Glomerular visceral epithelial cell (primary cell): Measurements from ENCODE around the gene CARMIL1.

Experiments
- DNase-seq: peaks from one replicate; pipeline ENCODE4 v3.0.0-alpha.2; 2016; ENCODE audit errors: extremely low spot score

CARMIL1 gene

DNA sequence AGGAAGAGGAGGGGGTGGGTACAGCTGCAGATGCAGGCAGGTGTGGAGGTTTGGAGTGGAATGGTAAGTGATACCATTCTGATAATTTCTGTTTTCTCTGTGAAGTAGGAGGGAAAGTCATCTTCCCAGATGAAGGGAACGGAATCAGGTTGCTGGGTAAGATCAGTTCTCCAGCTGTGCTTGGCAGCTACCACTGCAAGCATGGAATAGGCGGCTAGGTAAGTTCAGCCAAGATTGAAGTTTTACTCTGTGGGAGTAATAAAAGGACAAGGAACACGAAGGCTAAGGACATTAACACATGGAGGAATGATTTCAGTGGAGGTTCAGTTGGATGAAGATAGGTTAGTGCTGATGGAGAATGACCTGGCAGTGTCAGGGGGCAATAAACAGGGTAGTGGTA lies 128.3 kb downstream of the CARMIL1 start:
- no peak for DNase-seq

DNA sequence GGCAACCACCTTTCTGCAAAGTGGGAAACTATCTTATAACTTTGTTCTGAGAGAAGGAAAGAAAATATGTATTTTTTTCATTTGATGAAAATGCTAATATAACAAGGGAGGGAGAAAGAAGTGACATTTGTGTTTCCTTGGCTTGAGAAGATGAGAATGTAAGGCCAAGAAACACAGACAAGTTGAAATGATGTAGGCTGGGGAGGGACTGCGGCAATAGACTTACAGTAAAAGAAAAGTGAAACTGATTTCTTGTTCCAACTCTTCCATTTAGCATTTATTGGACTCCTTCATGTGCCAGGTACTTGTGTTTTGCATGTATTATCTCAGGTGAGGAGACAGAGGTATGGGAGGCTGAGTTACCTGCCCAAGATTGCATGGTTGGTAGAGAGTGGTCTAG lies 130.9 kb downstream of the CARMIL1 start:
- DNase-seq = no peak

DNA sequence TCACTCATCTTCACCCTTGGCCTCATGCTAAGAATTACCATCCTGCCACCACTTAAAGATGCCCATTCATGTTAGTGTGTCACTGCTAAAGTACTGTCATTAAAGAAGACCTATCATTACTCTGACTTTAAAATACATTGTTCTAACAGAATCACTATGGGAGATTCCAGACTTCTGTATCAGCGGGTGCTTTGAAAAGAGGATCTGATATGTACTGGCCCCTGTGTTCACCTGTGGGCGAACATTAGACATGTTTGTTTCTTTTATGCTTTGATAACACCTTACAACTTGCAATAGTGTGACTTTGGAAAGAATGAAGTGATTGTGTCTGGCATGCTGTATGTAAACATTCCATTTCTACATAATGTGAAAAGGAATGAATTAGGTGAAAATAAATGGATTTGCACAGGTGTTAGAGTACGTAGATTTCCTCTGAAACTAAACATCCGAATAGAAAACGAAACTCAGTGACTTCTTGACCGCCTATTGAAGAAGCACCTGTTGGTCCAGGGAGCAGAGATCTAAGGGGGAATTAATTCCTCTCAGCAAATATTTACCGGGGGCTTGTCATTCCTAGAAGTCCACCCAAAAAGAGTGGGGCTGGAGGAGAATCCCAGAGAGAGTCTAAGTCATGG lies 132.3 kb downstream of the CARMIL1 start:
- DNase-seq = no peak

DNA sequence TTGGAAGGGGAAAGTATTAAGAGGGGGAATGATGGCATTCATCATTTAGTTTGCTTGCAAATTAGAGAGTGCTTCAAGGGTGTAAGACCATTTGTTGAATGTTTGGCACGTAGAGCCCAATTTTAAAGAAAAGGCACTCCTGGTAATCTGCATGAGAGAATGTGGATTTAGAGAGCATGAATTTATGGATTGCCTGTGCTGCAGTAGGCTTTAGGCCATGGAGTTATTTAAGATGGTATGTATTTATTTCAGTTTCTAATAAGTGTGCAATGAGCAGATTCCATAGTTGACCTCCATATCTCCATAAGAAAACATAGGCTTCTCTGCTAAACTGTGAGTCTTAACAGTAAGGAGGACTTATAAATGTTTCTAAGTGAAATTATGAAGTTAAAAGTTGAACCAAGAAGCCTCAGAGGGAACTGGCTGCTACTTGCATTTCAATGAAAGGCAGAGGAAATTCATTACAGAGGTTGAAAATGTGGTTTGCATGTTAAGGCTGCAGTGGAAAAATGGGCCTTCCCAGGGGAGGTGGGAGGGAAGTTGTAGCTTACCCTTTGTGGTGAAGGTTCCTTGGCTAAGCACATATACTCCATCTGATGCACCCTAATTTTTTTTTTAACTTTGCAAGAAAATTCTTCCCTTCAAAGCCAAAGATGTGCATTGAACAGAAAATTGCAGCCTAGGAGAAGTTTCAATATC lies 134.2 kb downstream of the CARMIL1 start:
- DNase-seq = no peak

DNA sequence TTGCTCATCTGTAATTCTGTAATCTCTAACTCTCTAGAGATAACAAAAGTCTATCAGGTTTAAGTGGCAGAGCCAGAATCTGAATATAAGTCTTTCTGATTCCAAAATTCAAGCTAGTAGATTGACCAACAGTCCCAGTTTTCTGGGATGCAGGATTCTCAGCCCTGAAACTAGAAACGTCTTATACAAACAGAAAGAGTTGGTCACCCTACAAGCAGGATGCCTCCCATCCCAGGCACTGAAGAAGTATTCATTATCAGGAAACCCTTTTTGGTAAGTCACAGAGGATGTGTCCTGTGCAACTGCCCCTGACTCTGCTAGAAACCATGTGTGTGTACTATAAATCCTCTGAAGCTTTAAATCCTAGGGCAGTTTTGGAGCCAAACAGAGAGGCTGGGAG lies 135.0 kb downstream of the CARMIL1 start:
- no peak for DNase-seq

DNA sequence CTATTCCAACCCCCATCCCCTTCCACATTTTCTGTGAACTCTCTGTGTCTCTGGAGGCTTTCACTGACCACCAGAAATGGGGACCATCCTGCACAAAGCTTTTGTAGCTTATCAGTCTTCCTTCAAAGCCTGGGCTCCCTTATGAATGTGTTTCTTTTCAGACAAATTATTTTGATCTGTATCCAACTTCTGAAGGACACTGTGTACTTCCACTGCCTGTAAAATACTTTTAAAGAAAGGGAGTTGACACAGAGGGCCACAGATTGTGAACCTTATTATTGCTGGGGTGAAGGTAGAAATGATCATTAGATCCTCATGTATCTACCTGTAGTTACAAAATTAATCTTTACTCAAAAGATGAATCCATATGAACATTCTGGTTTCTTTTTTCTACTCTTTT lies 135.6 kb downstream of the CARMIL1 start:
- DNase-seq = no peak

DNA sequence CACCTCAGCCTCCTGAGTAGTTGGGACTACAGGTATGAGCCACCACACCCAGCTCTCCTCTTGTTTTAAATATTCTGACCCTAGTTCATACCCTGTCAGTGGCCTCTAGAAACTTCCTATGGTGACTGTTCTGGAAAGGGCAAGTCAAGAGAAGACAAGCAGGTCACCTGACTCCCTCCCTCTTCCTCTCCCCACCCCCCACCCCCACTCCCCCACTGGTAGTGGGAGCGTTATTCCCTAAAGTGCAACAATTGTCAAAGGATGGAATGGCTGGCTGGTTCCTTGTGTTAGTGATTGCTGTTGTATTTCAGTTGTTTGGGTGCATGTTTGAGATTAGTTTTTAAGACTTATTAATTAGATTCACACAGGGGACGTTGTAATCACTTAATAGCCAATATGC lies 136.1 kb downstream of the CARMIL1 start:
- DNase-seq = no peak

DNA sequence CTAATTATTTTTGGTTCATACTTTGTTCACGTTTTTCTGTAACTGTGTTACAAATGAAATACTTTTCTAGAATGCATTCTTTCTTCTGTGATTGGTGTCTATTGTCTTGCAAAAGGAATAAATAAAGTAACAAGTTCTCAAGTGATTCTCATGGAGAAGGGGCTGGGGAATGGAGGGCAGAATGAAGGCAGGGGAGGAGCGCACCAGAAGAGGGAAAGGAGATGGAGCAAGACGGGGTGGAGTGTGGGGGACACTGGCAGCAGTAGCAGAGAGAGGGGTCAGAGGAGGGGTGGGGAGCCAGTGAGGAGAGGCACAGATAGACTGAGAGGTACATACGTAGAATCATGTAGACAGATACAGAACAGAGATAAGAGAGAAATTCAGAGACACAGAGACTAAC lies 136.5 kb downstream of the CARMIL1 start:
- no peak for DNase-seq

DNA sequence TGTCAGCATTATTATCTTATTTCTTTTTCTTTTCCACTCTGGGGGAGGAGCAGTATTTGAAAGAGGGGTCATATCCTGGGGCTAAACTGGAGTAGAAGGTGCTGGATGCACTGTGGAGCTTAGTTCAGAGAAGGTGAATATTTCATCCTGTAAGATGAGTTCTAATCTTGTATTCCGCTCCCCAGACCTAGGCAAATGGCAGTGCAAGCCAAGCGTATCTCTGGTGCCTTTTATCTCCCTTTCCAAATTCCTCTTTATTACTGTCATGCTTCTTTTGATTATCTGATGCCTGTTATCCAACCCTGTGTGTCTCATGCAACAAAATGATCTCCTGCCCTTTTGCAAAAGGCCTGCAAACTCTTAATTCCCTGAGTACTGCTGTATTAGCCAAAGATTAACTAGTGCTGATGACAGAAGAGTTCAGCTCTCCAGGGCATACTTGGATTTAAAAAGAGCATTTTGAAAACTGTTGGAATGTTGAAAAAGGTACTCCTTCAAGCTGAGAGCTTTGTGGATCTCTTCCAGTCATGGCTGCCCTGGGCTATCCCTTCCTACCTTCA lies 138.0 kb downstream of the CARMIL1 start:
- DNase-seq = peak; percentile 3

DNA sequence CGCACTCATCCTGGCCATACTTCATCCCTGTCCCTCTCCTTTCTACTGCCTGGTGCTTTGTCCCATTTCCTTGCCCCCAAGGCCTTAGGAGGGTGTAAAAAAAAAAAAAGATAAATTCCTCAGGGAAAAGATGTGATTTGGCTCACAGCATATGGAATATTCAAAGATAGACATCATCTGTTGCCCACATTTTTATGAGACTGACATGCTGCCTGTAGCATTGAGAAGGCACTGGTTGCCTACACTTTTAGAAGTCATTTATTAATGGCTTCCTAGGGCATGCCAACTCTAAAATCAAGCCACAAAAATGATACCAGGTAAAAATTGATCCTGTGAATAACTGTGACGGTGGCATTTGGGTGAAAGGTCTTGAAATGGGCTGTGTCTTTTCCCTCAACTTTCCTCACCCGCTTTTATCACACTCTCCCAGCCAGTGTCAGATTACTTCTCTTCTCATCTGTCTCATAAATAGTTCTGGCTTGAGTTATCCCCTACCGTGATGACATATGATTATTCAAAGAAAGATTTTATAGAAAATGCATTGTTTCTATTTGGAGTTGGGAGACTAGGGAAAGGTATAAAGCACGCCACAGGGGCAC lies 139.4 kb downstream of the CARMIL1 start:
- DNase-seq = no peak

DNA sequence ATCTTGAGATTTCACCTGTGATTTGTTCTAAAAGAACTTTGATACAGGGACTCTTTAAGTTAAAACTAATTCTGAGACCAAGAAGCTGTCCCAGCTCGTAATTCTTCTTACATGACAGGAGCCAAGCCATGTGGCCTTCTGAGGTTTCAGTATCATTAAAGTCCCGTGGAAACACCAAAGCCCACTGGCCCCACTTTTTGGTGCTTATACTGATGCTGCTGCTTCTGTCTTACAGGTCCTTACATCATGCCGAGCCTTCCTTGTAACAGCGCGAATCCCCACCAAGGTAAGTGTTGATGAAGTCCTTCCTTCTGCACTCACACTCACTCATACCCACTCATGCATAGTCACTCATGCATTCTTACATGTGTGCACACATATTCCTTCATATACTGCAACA lies 140.7 kb downstream of the CARMIL1 start:
- no peak for DNase-seq

DNA sequence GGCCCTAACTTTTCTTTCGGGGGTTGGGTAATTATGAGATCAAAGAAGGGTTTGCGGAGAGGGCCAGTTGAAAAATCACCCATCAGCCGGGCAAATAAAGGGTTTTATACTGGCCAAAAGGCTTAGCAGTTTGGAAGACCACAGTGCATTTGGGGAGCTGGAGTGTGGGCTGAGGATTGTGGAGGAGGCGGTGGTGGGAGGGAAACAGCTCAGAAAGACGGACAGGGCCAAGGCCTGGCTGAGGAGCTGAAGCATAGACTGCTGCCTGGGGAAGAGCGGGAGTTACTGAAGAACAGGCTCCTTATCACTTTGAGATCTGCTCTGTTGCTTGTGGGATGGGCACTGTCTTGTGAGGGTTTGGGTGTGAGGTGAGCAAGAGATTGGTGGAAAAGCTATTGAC lies 144.2 kb downstream of the CARMIL1 start:
- DNase-seq = no peak

DNA sequence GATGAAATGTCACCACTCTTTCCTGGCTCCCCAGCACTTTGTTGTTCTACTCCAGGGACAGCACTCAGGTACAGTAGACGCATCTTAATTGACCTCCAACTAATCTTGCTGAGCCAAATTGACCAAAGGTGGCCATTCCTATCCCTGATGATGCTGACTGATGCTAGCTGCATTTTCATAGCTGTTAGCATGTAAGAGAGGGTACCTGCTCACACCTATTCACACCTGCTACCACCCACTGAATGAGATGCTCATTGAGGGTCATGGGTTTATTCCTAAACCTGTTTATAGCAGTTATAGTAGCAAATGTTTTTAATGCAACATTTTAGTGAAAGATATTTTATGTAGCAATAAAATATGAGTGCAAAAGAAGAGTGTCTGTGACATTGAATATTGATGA lies 145.1 kb downstream of the CARMIL1 start:
- DNase-seq = no peak

DNA sequence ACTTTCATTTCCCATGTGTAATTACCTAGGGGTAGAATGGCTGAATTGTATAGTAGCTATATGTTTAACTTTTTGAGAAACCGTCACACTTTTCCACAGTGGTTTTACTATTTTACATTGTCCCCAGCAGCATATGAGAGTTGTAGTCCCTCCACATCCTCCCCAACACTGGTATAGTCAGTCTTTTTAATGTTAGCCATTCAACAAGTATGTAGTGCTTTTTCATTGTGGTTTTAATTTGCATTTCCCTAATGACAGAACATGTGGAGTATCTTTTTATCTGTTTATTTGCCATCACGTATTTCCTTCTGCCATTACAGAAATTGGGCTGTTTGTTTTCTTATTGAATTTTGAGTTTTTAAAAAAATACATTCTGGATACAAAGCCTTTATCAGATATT lies 148.4 kb downstream of the CARMIL1 start:
- DNase-seq = no peak

DNA sequence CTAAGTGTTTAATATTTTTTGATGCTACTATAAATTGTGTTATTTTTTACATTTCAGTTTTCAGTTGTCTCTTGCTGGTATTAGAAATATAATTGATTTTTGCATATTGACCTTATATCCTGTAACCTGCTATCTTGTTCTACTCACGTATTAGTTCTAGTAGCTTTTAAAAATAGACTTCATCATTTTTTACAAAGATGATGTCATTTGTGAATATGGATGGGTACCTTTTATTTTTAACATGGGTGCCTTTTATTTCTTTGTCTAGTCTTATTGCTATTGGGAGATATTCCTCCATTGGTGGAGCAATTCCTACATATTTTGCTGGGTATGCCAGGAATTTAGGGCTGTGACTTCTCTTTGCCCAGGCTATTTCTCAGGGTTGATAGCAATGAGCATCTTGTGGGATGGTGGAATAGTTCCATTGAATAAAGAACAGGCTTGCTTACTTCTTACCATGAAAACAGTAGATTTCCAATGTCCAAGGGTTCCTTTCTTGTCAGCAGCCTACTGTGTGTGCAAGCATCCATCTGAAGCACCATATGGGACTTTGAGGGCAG lies 149.7 kb downstream of the CARMIL1 start:
- no peak for DNase-seq

DNA sequence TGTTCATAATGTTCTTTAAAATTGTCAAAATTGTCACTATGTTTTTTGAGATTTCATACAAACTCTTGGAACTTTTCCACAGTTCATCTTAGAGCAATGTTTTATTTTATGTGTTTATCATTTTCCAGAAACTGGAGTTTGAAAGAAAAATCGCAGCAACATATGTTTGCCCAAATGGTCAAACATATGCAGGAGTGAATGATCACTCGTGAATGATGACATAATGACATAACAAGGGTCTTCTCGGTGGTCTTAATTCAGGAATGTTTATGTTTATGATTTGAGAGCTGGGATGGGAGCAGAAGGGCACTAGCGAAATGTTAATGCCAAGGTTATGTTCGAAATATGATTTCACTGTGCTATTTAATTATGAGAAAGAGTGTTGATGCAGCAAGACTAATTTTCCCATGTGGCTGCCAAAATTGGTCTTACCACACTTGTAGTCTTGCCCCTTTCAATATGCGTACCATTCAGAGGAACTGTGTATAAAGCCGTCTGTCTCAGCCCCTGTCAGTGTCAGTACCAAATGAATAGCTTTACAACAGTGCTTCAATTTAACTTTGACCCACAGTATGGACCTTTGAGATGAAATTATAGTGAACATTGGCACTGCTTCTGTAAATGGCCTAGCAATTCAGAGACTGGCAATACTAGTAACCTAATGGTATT lies 152.3 kb downstream of the CARMIL1 start:
- no peak for DNase-seq

DNA sequence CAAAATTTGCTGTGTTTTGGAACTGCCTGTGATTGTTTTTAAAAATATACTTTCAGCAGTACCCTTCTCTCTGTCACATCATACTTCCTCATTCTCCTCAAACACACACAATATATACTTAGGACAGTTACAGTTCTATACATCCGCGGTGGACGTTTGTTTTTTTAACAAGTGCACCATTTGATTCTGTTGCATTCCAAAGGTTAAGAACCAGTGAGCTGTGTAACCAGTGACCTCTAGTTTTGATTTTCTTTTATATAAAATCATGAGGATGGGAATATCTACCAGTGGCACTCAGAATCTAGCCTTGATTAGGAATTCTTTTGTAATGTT lies 152.8 kb downstream of the CARMIL1 start:
- DNase-seq = no peak

DNA sequence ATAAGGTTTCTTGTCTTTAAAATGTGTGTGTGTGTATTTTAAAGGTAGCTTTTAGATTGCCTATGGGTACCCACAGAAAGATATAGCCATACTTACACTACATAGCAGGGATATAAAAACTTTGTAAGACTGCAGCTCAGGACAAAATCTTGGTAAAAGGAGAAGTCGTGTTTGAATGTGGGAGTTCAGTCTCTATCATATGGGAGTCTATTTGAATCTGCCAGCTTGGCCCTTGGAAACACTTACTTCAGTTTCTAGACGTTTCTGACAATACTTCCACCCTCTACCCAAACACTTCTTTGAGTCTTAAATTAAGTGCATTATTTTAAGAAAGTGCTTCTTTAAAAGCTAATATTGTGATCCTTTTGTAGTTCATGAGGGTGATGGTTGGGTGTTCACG lies 155.7 kb downstream of the CARMIL1 start:
- DNase-seq = no peak

DNA sequence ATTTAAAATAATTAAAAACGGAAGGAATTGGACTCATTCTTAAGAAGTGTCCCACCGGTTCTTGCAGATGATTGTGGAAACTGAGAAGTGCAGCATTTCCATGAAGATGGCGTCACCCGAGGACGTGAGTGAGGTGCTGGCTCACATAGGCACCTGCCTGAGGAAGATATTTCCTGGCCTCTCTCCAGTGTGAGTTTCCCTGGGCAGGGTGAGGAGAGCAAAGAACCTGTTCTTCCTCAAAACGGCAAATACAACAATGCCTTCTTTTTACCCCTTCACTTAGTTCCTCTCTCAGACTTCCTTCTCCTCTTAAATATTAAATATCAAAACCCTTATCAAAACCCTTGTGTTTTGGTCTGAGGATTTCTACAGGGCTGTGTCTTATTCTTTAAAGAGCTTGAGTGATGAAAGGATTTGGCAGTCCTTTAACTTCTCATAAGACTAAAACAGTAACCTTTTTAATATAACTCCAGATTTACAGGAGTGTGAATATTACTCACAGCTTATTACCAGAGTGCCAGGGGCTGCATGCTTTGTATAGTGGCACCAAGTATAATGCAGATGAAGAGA lies 156.3 kb downstream of the CARMIL1 start:
- no peak for DNase-seq

DNA sequence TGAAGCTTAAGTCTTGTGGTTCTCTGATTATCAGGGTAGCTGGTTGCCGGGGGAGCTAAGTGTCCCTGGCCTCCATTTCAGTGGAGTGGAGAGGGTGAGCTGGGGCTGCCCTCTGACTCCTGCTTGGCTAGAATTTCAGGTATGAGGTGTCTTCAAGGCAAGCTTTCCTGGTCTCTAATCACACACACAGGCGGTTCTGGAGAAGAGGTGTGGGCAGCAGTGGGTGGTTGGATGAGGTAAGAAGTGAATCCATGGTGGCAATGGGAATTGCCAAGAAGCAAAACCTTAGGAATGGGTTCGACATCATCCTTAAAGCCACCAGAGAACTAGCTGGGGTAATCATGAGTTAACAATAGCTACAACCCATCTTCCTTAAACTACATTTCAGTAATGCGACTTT lies 157.6 kb downstream of the CARMIL1 start:
- DNase-seq = no peak

DNA sequence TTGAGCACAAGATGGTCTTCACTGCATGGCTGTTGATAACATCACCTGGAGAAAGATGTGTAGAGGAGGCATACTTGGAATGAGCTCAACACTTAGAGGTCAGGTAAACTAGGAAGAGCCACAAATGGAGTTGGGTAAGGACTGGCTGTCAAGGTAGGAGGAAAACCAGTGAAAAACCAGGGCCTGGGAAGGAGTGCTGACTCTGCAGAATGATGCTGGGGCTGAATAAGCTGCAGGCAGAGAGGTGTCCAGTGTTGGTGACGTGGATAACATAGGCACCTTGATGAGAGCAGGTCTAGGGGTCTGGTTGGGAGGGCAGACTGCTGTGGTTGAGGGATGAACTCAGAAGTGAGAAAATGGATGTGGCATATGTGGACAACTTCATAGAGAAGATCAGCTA lies 160.2 kb downstream of the CARMIL1 start:
- no peak for DNase-seq

DNA sequence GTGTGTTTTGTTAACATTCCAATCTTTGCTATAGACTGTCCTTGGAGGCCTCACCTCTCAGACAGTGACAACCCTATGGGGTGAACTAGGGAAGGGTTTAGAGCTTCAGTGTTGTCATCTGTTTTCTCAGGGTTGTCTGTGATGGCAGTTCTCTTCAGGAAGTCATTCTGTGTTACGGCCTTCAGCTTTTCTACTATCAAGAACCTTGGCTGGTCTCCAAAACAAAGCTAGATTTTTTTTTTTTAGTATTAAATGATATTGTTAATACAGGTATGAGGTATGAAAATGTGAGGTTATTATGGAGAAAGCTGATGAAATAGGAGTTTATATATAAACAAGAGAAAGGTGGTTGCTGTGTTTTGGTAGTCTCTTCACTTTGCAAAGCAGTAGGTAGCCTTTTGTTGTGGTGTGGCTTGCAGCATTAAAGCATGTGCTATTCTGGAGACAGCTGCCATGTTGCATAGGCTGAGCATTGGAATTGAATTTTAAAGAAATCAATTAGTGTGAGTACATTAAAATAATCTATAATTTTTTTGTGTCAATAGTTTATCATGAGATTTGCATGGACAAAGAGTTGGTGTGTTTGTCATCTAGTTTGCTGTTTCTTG lies 162.6 kb downstream of the CARMIL1 start:
- no peak for DNase-seq
